ENCODE data around the gene BDH1.
"Not testable (repeated sequence)": the region's sequence is repeated elsewhere in the genome, so short reads cannot be mapped to it uniquely, and the experiment has no call there.

The BDH1 gene

GRCh38 chr3:197576838-197577237, 21.1 kb upstream of the BDH1 start:
- no peaks in the 10 kb centered on the region for H3K9me3 ChIP-seq (replicated peaks; ENCODE audit: insufficient read depth, low read length)
- H3K27me3 ChIP-seq (replicated peaks; ENCODE audit: insufficient read depth, low read length): no peaks in the 10 kb centered on the region
- no peaks in the 10 kb centered on the region for H3K9me2 ChIP-seq (replicated peaks; ENCODE audit: insufficient read depth, low read length)
- no peaks in the 10 kb centered on the region for H3K79me2 ChIP-seq (ENCODE audit: low read length)
- H2AFZ ChIP-seq (ENCODE audit: low read length): no peak overlapping the region
- no peak overlapping the region for H3K4me3 ChIP-seq (ENCODE audit: low read length)
- H3K9ac ChIP-seq (ENCODE audit: low read length): no peak overlapping the region
- no peak overlapping the region for H3K27ac ChIP-seq (ENCODE audit: low read length)
- H3F3A ChIP-seq (ENCODE audit: insufficient read depth, low read length): peaks cover 22% of the 10 kb centered on the region
- H3K4me1 ChIP-seq (ENCODE audit: low read length): peaks cover 22% of the 10 kb centered on the region
- H3K4me2 ChIP-seq (ENCODE audit: low read depth, low read length): no peak overlapping the region
- DNase-seq: no peak
- H4K20me1 ChIP-seq (ENCODE audit: insufficient read depth, low read length): no peaks in the 10 kb centered on the region
- H3K36me3 ChIP-seq (replicated peaks; ENCODE audit: insufficient read depth, low read length): no peaks in the 10 kb centered on the region
- TF ChIP-seq EZH2phosphoT487 (IDR thresholded peaks at IDR 0.05; ENCODE audit: low read length): no peak
- no peak for TF ChIP-seq EZH2 (optimal IDR thresholded peaks at IDR 0.05; ENCODE audit: low read depth, low read length)
- TF ChIP-seq CTCF (IDR thresholded peaks at IDR 0.05; ENCODE audit: low read length): no peak

- no peaks in the 10 kb centered on the region for H3K9me2 ChIP-seq (replicated peaks; ENCODE audit: insufficient read depth, low read length)
- H3K9ac ChIP-seq (ENCODE audit: low read length): no peak overlapping the region
- no peak overlapping the region for H3K4me3 ChIP-seq (ENCODE audit: low read length)
- H3K4me2 ChIP-seq (ENCODE audit: low read depth, low read length): no peak overlapping the region
- H3K4me1 ChIP-seq (ENCODE audit: low read length): peaks cover 11% of the 10 kb centered on the region
- H2AFZ ChIP-seq (ENCODE audit: low read length): no peak overlapping the region
- H4K20me1 ChIP-seq (ENCODE audit: insufficient read depth, low read length): no peaks in the 10 kb centered on the region
- DNase-seq: no peak
- no peaks in the 10 kb centered on the region for H3K36me3 ChIP-seq (replicated peaks; ENCODE audit: insufficient read depth, low read length)
- TF ChIP-seq EZH2phosphoT487 (IDR thresholded peaks at IDR 0.05; ENCODE audit: low read length): no peak
- H3K27ac ChIP-seq (ENCODE audit: low read length): no peak overlapping the region
- H3K79me2 ChIP-seq (ENCODE audit: low read length): no peaks in the 10 kb centered on the region
- no peaks in the 10 kb centered on the region for H3K9me3 ChIP-seq (replicated peaks; ENCODE audit: insufficient read depth, low read length)
- no peaks in the 10 kb centered on the region for H3K27me3 ChIP-seq (replicated peaks; ENCODE audit: insufficient read depth, low read length)
- H3F3A ChIP-seq (ENCODE audit: insufficient read depth, low read length): peaks cover 13% of the 10 kb centered on the region
Measured at GRCh38 chr3:197575362-197575761, 19.6 kb upstream of the BDH1 start.

GRCh38 chr3:197574396-197574991, 18.7 kb upstream of the BDH1 start:
- not testable (repeated sequence) for H3K79me2 ChIP-seq (ENCODE audit: low read length); H3K9me2 ChIP-seq (replicated peaks; ENCODE audit: insufficient read depth, low read length); H3K9me3 ChIP-seq (replicated peaks; ENCODE audit: insufficient read depth, low read length); H3K27me3 ChIP-seq (replicated peaks; ENCODE audit: insufficient read depth, low read length); H2AFZ ChIP-seq (ENCODE audit: low read length); H3K4me2 ChIP-seq (ENCODE audit: low read depth, low read length); H3K4me3 ChIP-seq (ENCODE audit: low read length); H3K4me1 ChIP-seq (ENCODE audit: low read length); H4K20me1 ChIP-seq (ENCODE audit: insufficient read depth, low read length); H3F3A ChIP-seq (ENCODE audit: insufficient read depth, low read length); DNase-seq; H3K36me3 ChIP-seq (replicated peaks; ENCODE audit: insufficient read depth, low read length); H3K9ac ChIP-seq (ENCODE audit: low read length); H3K27ac ChIP-seq (ENCODE audit: low read length)

- no peaks in the 10 kb centered on the region for H4K20me1 ChIP-seq (ENCODE audit: insufficient read depth, low read length)
- H3F3A ChIP-seq (ENCODE audit: insufficient read depth, low read length): no peaks in the 10 kb centered on the region
- no peaks in the 10 kb centered on the region for H3K36me3 ChIP-seq (replicated peaks; ENCODE audit: insufficient read depth, low read length)
- no peak overlapping the region for H3K27ac ChIP-seq (ENCODE audit: low read length)
- H3K4me3 ChIP-seq (ENCODE audit: low read length): no peak overlapping the region
- H3K27me3 ChIP-seq (replicated peaks; ENCODE audit: insufficient read depth, low read length): no peaks in the 10 kb centered on the region
- H3K9me2 ChIP-seq (replicated peaks; ENCODE audit: insufficient read depth, low read length): no peaks in the 10 kb centered on the region
- no peak for TF ChIP-seq EZH2phosphoT487 (IDR thresholded peaks at IDR 0.05; ENCODE audit: low read length)
- no peak for TF ChIP-seq EZH2 (optimal IDR thresholded peaks at IDR 0.05; ENCODE audit: low read depth, low read length)
- no peak for TF ChIP-seq CTCF (IDR thresholded peaks at IDR 0.05; ENCODE audit: low read length)
- H3K79me2 ChIP-seq (ENCODE audit: low read length): no peaks in the 10 kb centered on the region
- no peak overlapping the region for H3K9ac ChIP-seq (ENCODE audit: low read length)
- DNase-seq: no peak
- H3K4me1 ChIP-seq (ENCODE audit: low read length): no peaks in the 10 kb centered on the region
- no peak overlapping the region for H2AFZ ChIP-seq (ENCODE audit: low read length)
- no peaks in the 10 kb centered on the region for H3K9me3 ChIP-seq (replicated peaks; ENCODE audit: insufficient read depth, low read length)
- H3K4me2 ChIP-seq (ENCODE audit: low read depth, low read length): no peak overlapping the region
Measured at GRCh38 chr3:197573048-197573767, 17.4 kb upstream of the BDH1 start.

- not testable (repeated sequence) for H3K79me2 ChIP-seq (ENCODE audit: low read length); H3K9me3 ChIP-seq (replicated peaks; ENCODE audit: insufficient read depth, low read length); DNase-seq; H3K4me3 ChIP-seq (ENCODE audit: low read length); H3F3A ChIP-seq (ENCODE audit: insufficient read depth, low read length); H3K27me3 ChIP-seq (replicated peaks; ENCODE audit: insufficient read depth, low read length); H4K20me1 ChIP-seq (ENCODE audit: insufficient read depth, low read length); H3K4me1 ChIP-seq (ENCODE audit: low read length); H2AFZ ChIP-seq (ENCODE audit: low read length); H3K27ac ChIP-seq (ENCODE audit: low read length); H3K9me2 ChIP-seq (replicated peaks; ENCODE audit: insufficient read depth, low read length); H3K9ac ChIP-seq (ENCODE audit: low read length); H3K4me2 ChIP-seq (ENCODE audit: low read depth, low read length); H3K36me3 ChIP-seq (replicated peaks; ENCODE audit: insufficient read depth, low read length)
Measured at GRCh38 chr3:197571880-197572172, 16.1 kb upstream of the BDH1 start.

- H3K9ac ChIP-seq (ENCODE audit: low read length); H3K36me3 ChIP-seq (replicated peaks; ENCODE audit: insufficient read depth, low read length); H3K79me2 ChIP-seq (ENCODE audit: low read length); H3K9me3 ChIP-seq (replicated peaks; ENCODE audit: insufficient read depth, low read length); H3K4me1 ChIP-seq (ENCODE audit: low read length); H3K4me3 ChIP-seq (ENCODE audit: low read length); DNase-seq; H4K20me1 ChIP-seq (ENCODE audit: insufficient read depth, low read length); H3F3A ChIP-seq (ENCODE audit: insufficient read depth, low read length); H2AFZ ChIP-seq (ENCODE audit: low read length); H3K27me3 ChIP-seq (replicated peaks; ENCODE audit: insufficient read depth, low read length); H3K27ac ChIP-seq (ENCODE audit: low read length); H3K9me2 ChIP-seq (replicated peaks; ENCODE audit: insufficient read depth, low read length); H3K4me2 ChIP-seq (ENCODE audit: low read depth, low read length): not testable (repeated sequence)
Measured at GRCh38 chr3:197571074-197571879, 15.5 kb upstream of the BDH1 start.

All from MM.1S (cell line).